ENCODE measurements around the gene FASN.

Gene FASN

DNA sequence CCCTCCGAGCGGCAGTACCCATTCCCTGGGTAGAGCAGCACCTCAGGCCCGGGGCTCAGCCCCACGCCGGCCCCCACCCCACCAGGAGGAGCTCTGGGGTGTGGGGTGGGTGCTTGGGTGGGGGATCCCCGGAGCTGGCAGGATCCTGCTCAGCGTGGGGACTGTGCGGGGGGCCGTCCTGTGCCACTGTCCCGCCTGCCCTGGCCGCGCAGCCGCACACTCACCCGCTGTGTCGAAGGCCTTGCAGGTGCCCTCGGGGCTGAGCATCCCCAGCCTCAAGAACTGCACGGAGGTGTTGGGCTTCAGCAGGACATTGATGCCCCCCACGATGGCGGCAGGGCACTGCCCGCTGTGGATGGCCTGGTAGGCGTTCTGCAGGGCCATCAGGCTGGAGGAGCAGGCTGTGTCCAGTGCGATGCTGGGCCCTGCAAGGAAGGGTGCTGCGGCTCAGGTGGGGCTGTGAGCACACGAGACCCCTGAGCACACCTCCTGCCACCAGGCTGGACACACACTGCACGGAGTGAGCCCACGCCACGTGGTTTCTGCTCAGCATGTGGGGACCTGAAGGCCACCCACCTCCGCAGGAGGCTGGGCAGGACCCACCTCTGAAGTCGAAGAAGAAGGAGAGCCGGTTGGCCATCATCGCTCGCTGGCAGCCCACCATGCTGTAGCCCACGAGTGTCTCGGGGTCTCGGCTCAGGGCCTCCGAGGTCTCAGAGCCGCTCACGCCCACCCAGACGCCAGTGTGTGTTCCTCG is 4.9 kb downstream of the FASN start:
- in situ Hi-C loops (cut with MboI; ENCODE audit: low pct_unique_long_range_greater_than_20kb, low sequenced_read_pairs, unreplicated experiment), result no loop called here
- TF ChIP-seq CTCF (IDR thresholded peaks at IDR 0.05; ENCODE audit: extremely low read depth, insufficient read depth, missing control alignments), result no peak

GRCh38 chr17:82092628-82092994 is 5.4 kb downstream of the FASN start:
- TF ChIP-seq CTCF (IDR thresholded peaks at IDR 0.05; ENCODE audit: extremely low read depth, insufficient read depth, missing control alignments), result no peak
- in situ Hi-C loops (cut with MboI; ENCODE audit: low pct_unique_long_range_greater_than_20kb, low sequenced_read_pairs, unreplicated experiment), result no loop called here
- DNase-seq (ENCODE audit: low spot score), result no peak

More for the DNA sequence above, 4.9 kb downstream of the FASN start:
- DNase-seq (ENCODE audit: low spot score), result no peak

DNA sequence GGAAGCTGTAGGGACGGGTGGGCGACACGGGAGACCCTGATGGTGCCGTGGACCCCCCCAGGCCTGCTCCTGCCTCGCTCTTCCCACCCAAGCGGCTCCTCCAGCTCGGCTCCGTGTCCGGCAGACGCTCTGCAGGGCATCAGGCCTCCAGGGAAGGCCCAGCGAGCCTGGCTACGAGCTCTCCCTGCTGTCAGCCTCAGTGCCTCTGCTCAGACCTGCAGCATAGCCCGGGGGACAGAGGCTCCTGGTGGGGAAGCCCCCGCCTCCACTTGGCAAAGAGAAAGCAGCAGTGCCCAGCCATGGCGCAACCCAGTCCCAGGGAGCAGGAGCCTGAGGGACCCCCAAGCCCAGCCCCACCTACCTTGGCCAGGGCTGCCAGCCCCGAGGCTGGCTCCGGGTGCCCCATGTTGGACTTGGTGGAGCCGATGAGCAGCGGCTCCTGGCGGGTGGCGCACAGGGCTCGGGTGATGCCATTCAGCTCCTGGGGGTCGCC is 5.9 kb downstream of the FASN start:
- TF ChIP-seq CTCF (IDR thresholded peaks at IDR 0.05; ENCODE audit: extremely low read depth, insufficient read depth, missing control alignments), result no peak
- DNase-seq (ENCODE audit: low spot score), result no peak
- in situ Hi-C loops (cut with MboI; ENCODE audit: low pct_unique_long_range_greater_than_20kb, low sequenced_read_pairs, unreplicated experiment), result no loop called here

DNA sequence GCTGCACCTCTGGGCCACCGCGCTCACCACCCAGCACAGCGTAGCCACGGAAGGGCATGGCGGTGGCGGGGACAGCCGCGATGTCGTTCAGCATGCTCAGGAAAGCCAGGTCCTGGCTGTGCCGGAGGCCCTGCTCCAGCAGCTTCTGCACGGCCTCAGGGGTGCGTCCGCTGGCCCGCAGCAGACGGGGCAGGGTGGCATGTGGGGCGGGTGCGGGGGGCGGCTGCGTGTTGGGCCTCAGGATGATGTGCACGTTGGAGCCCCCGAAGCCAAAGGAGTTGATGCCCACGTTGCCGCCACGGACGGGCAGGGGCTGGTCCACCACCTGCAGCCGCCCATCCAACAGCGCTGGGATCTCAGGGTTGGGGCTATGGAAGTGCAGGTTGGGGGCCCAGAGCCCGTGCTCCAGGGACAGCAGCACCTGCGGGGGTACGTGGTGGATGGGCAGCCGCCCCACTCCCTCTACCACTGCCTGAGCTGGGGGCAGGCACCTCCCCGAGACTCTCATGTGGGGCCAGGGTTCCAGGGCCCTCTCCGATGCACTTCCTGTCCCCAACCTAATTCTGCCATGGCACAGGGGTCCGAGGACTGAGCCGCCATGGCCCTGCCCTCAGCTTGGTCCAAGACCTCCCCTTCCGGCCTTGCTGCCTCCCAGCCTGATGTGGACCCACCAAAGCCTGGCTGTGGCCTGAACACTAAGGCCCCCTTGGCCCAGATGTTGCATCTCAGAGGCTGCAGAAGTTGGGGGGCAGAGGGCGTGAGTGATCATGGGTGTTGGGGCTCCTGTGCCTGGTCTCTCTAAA is 6.6 kb downstream of the FASN start:
- in situ Hi-C loops (cut with MboI; ENCODE audit: low pct_unique_long_range_greater_than_20kb, low sequenced_read_pairs, unreplicated experiment), result no loop called here
- TF ChIP-seq CTCF (IDR thresholded peaks at IDR 0.05; ENCODE audit: extremely low read depth, insufficient read depth, missing control alignments), result no peak
- DNase-seq (ENCODE audit: low spot score), result no peak

DNA sequence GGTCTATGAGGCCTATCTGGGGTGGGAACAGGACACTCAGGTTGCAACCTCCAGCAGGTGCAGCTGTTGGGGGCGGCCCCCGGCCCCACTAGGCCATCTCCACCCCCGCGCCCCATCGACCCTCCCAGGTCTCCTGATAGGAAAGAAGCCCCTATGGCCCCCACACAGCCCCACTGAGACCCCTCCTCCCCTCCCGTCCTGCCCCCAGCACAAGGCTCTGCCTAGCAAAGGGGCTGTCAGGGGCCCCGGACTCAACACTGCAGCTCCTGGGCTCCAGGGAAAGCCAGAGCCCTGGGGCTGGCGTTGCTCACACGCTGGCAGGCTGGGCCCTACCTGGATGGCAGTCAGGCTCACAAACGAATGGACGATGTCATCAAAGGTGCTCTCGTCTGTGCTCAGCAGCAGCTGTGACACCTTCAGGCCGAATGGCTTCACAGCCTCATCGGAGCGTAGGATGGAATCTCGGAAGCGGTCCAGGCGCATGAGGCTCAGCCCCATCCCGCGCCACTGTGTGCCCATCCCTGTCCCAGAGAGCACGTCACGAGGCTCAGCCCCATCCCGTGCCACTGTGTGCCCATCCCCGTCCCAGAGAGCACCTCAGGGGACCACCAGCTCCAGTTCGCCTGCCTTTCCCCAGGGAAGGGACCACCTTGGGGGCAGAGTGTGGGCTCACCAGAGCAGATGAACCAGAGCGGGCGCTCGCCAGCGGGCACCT is 7.3 kb downstream of the FASN start:
- TF ChIP-seq CTCF (IDR thresholded peaks at IDR 0.05; ENCODE audit: extremely low read depth, insufficient read depth, missing control alignments), result no peak
- in situ Hi-C loops (cut with MboI; ENCODE audit: low pct_unique_long_range_greater_than_20kb, low sequenced_read_pairs, unreplicated experiment), result no loop called here
- no peak for DNase-seq (ENCODE audit: low spot score)

DNA sequence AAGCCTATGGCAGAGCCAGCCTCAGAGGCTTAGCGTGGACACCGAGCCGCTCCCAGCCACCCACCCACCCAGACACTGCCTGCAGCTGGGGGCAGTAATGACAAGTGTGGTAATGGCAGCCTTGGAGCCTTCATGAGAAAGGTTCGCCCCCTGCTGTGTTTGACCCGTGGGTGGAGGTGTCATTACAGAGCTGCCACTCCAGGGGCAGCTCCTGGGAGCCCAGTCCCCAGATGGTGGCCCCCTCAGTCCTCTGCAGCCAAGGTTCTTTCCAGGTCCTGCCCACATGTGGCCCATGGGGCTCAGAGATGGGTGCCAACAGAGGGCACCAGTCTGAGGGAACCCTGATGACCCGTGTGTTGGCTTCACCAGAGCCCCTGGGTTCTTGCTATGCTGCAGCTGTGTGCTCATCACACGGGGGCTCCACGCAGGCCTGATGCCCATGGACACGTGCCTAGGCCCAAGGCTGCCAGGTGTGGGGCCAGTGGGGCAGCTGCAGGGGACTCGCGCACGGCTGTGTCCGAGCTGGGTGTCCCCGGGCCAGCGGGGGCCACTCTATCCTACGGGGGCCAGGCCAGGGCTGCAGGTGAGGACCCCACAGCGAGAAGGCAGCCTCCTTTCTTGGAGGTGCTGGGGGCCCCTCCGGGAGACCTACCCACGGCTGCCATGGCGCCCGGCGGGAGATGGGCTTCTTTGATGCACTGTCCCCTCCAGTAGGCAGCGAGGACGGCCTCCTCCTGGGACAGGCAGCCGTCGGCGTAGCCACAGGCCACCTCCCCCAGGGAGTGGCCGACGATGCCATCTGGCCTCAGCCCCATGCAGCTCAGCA is 8.1 kb downstream of the FASN start:
- in situ Hi-C loops (cut with MboI; ENCODE audit: low pct_unique_long_range_greater_than_20kb, low sequenced_read_pairs, unreplicated experiment), result no loop called here
- TF ChIP-seq CTCF (IDR thresholded peaks at IDR 0.05; ENCODE audit: extremely low read depth, insufficient read depth, missing control alignments), result no peak
- DNase-seq (ENCODE audit: low spot score), result no peak

Data from GM13977 (cell line).